NB4 (cell line): ENCODE results near the gene B4GALT3.

Source experiments
- MAX ChIP-seq: IDR thresholded peaks from 2 replicates; pipeline ENCODE4 v1.6.1; 2011; ENCODE audit warnings: low read depth, low read length
- MYC ChIP-seq: IDR thresholded peaks from 2 replicates; pipeline ENCODE4 v1.6.1; 2011; ENCODE audit warnings: low read depth, low read length
- POLR2A ChIP-seq: IDR thresholded peaks from 2 replicates; pipeline ENCODE4 v1.6.1; 2011; ENCODE audit warnings: mild to moderate bottlenecking; ENCODE audit not compliant: insufficient read length; ENCODE audit errors: extremely low read depth
- TF ChIP-seq, protein P1 (sequence below): IDR thresholded peaks from one replicate; pipeline ENCODE4 v1.5.1; 2012; ENCODE audit warnings: low read depth, low read length

GRCh38 chr1:161122967-161123366 lies 54.3 kb downstream of the B4GALT3 start:
- TF ChIP-seq, protein P1, sequence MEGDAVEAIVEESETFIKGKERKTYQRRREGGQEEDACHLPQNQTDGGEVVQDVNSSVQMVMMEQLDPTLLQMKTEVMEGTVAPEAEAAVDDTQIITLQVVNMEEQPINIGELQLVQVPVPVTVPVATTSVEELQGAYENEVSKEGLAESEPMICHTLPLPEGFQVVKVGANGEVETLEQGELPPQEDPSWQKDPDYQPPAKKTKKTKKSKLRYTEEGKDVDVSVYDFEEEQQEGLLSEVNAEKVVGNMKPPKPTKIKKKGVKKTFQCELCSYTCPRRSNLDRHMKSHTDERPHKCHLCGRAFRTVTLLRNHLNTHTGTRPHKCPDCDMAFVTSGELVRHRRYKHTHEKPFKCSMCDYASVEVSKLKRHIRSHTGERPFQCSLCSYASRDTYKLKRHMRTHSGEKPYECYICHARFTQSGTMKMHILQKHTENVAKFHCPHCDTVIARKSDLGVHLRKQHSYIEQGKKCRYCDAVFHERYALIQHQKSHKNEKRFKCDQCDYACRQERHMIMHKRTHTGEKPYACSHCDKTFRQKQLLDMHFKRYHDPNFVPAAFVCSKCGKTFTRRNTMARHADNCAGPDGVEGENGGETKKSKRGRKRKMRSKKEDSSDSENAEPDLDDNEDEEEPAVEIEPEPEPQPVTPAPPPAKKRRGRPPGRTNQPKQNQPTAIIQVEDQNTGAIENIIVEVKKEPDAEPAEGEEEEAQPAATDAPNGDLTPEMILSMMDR, result no peak
- TF ChIP-seq POLR2A (no peak), MAX (no peak), MYC (no peak)
